ENCODE results near the gene CACHD1. TPM values are rescaled to one million over a fixed set of nuclear protein-coding genes. Genes with fewer than 3 reads are reported as not detected.

The CACHD1 gene
- total and polyA plus RNA-seq, 9 of the 15 experiments (the other 6 are each of a cell fraction or from before 2014, with no cell fraction given): 0.07 TPM; not detected in 8

GRCh38 chr1:64515427-64515826, 45.5 kb downstream of the CACHD1 start (continued):
- TF ChIP-seq BMI1 (IDR thresholded peaks at IDR 0.05; ENCODE audit: low read length) (no peak), NCOA4 (IDR thresholded peaks at IDR 0.05; ENCODE audit: partially characterized antibody) (no peak)

GRCh38 chr1:64516301-64516700, 46.4 kb downstream of the CACHD1 start:
- POLR2A ChIA-PET: no interaction called here
- in situ Hi-C loops (cut with MboI): no loop called here

More at GRCh38 chr1:64516301-64516700, 46.4 kb downstream of the CACHD1 start:
- no peak overlapping the region for H3K9ac ChIP-seq (ENCODE audit: insufficient read depth in 1 of 2, low read depth in 2 of 2, low read length in 2 of 2)
- intact Hi-C loops (cut with micrococcal nuclease): no loop called here
- BruUV-seq (replicated peaks): no TSS peak
- ATAC-seq: no peak
- H3K4me3 ChIP-seq: no peak overlapping the region
- no peaks in the 10 kb centered on the region; a peak in 1 of 5 replicates for H3K27me3 ChIP-seq (ENCODE audit: control insufficient read depth in 2 of 2, insufficient read depth in 2 of 2, low read length in 2 of 2)
- H3K9me1 ChIP-seq (ENCODE audit: control insufficient read depth, insufficient read depth, low read length): no peaks in the 10 kb centered on the region
- FAIRE-seq: no peak
- CTCF ChIA-PET (ENCODE audit: low intra/inter-chr PET ratio): no interaction called here
- H2AFZ ChIP-seq (ENCODE audit: low read depth, low read length): no peak overlapping the region
- no peak overlapping the region for H3K27ac ChIP-seq (ENCODE audit: extremely low read depth, low read depth, low read length)
- H3K79me2 ChIP-seq (ENCODE audit: control insufficient read depth, insufficient read depth, low read length): no peaks in the 10 kb centered on the region
- no peaks in the 10 kb centered on the region for H4K20me1 ChIP-seq (replicated peaks; ENCODE audit: control insufficient read depth, insufficient read depth, low read length)
- no peak for DNase-seq (ENCODE audit: extremely low read depth in 1 of 4, low spot score in 3 of 4)
- no peaks in the 10 kb centered on the region for H3K36me3 ChIP-seq (ENCODE audit: control insufficient read depth, insufficient read depth, low read length)
- no peak overlapping the region for H3K4me2 ChIP-seq (ENCODE audit: insufficient read depth, low read length)
- TF ChIP-seq TAF1 (IDR thresholded peaks at IDR 0.05; ENCODE audit: control insufficient read depth, extremely low read depth, insufficient read depth, low read length, severe bottlenecking): no peak
- TF ChIP-seq TEAD2 (tag; IDR thresholded peaks at IDR 0.05): no peak
- no peak for TF ChIP-seq LEF1 (IDR thresholded peaks at IDR 0.05)
- TF ChIP-seq ETV6 (IDR thresholded peaks at IDR 0.05; ENCODE audit: borderline replicate concordance in 1 of 2, low read depth in 2 of 2, low read length in 1 of 2): no peak
- no peak for TF ChIP-seq ETV6 (CRISPR knock-in tag; IDR thresholded peaks at IDR 0.05; ENCODE audit: borderline replicate concordance)
- TF ChIP-seq HMGN3 (IDR thresholded peaks at IDR 0.05; ENCODE audit: borderline replicate concordance, extremely low read depth, insufficient read length, low read depth, low read length): no peak
- TF ChIP-seq TEAD4 (IDR thresholded peaks at IDR 0.05; ENCODE audit: low read length): no peak
- no peak for TF ChIP-seq TEAD4 (CRISPR knock-in tag; IDR thresholded peaks at IDR 0.05; ENCODE audit: borderline replicate concordance)
- no peak for TF ChIP-seq ELF2 (CRISPR knock-in tag; IDR thresholded peaks at IDR 0.05)
- TF ChIP-seq SNRNP70 (optimal IDR thresholded peaks at IDR 0.05; ENCODE audit: low read depth, low read length): no peak
- no peaks in the 10 kb centered on the region for H3K4me1 ChIP-seq (replicated peaks in 1 of 2; ENCODE audit: control insufficient read depth in 2 of 2, insufficient read depth in 2 of 2, low read length in 2 of 2)
- 1% methylated on average over 7 of the region's 7 CpGs for WGBS (ENCODE audit: insufficient coverage, low coverage, missing lambda C conversion rate)
- H3K9me3 ChIP-seq (replicated peaks; ENCODE audit: control insufficient read depth, insufficient read depth, low read depth, low read length): no peaks in the 10 kb centered on the region

Data from K562 (cell line).